HFFc6 (cell line): ENCODE results near the gene RIMKLA. TPM values are rescaled to one million over a fixed set of nuclear protein-coding genes. Genes with fewer than 3 reads are reported as not detected.

ENCODE experiments used
- DNase-seq: peaks from one replicate; pipeline ENCODE4 v3.0.0-alpha.2; 2018
- H3K27ac Mint-ChIP-seq: 2 replicates; pipeline ENCODE4 v1.8.0; 2020; ENCODE audit warnings: mild to moderate bottlenecking, mixed read lengths
- H3K27me3 Mint-ChIP-seq: 2 replicates; pipeline ENCODE4 v1.8.0; 2021; ENCODE audit warnings: mild to moderate bottlenecking, moderate library complexity, mixed read lengths; ENCODE audit not compliant: insufficient read depth
- H3K36me3 Mint-ChIP-seq: 2 replicates; pipeline ENCODE4 v1.8.0; 2021; ENCODE audit warnings: low read depth, mixed read lengths
- H3K4me1 Mint-ChIP-seq: 2 replicates; pipeline ENCODE4 v1.8.0; 2020; ENCODE audit warnings: low read depth, mixed read lengths
- H3K4me3 Mint-ChIP-seq: 2 replicates; pipeline ENCODE4 v1.8.0; 2020; ENCODE audit warnings: mild to moderate bottlenecking, moderate library complexity, mixed read lengths
- H3K9me3 Mint-ChIP-seq: 2 replicates; pipeline ENCODE4 v1.8.0; 2020; ENCODE audit warnings: mild to moderate bottlenecking, mixed read lengths
- total RNA-seq, 6 experiments: library from RNA; stranded (reverse); fragmentation: NEBNext Ultra II Directional; extraction: Animal tissue kit (Norgen Biotek cat#: 25700); gene quantifications; 2 replicates in 1 of 6; 3 replicates in 5 of 6; pipeline ENCODE4 v1.2.3, GENCODE V29; 2021
- TF ChIP-seq, protein P1 (sequence below): fragments of 200-600 bp; sonication (generic); IDR thresholded peaks from 2 replicates; pipeline ENCODE4 v1.5.0; 2021; ENCODE audit warnings: antibody characterized with exemption, mild to moderate bottlenecking

Gene RIMKLA
- total RNA-seq, 6 experiments from 2014 or later, result not detected

GRCh38 chr1:42449256-42449655 is 68.7 kb downstream of the RIMKLA start:
- Mint-ChIP-seq H3K36me3 (no peaks in the 10 kb centered on the region), H3K9me3 (no peaks in the 10 kb centered on the region), H3K4me3 (no peak overlapping the region), H3K27ac (no peak overlapping the region), H3K4me1 (no peaks in the 10 kb centered on the region), H3K27me3 (peaks cover 19% of the 10 kb centered on the region)
- no peak for DNase-seq
- TF ChIP-seq, protein P1, sequence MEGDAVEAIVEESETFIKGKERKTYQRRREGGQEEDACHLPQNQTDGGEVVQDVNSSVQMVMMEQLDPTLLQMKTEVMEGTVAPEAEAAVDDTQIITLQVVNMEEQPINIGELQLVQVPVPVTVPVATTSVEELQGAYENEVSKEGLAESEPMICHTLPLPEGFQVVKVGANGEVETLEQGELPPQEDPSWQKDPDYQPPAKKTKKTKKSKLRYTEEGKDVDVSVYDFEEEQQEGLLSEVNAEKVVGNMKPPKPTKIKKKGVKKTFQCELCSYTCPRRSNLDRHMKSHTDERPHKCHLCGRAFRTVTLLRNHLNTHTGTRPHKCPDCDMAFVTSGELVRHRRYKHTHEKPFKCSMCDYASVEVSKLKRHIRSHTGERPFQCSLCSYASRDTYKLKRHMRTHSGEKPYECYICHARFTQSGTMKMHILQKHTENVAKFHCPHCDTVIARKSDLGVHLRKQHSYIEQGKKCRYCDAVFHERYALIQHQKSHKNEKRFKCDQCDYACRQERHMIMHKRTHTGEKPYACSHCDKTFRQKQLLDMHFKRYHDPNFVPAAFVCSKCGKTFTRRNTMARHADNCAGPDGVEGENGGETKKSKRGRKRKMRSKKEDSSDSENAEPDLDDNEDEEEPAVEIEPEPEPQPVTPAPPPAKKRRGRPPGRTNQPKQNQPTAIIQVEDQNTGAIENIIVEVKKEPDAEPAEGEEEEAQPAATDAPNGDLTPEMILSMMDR, result no peak

- no peaks in the 10 kb centered on the region for H3K36me3 Mint-ChIP-seq
- H3K9me3 Mint-ChIP-seq, result no peaks in the 10 kb centered on the region
- H3K4me3 Mint-ChIP-seq, result no peak overlapping the region
- no peaks in the 10 kb centered on the region for H3K4me1 Mint-ChIP-seq
- DNase-seq, result no peak
- no peak overlapping the region for H3K27ac Mint-ChIP-seq
- TF ChIP-seq, protein P1, result no peak
- peaks cover 19% of the 10 kb centered on the region for H3K27me3 Mint-ChIP-seq
Measured at GRCh38 chr1:42450061-42450460, 69.5 kb downstream of the RIMKLA start.

GRCh38 chr1:42453386-42453785 is 72.8 kb downstream of the RIMKLA start:
- Mint-ChIP-seq H3K4me1 (peaks cover 18% of the 10 kb centered on the region), H3K4me3 (no peak overlapping the region), H3K27me3 (peaks cover 12% of the 10 kb centered on the region), H3K36me3 (peaks cover 6% of the 10 kb centered on the region), H3K9me3 (no peaks in the 10 kb centered on the region), H3K27ac (no peak overlapping the region)
- no peak for DNase-seq
- TF ChIP-seq, protein P1, result no peak

DNA sequence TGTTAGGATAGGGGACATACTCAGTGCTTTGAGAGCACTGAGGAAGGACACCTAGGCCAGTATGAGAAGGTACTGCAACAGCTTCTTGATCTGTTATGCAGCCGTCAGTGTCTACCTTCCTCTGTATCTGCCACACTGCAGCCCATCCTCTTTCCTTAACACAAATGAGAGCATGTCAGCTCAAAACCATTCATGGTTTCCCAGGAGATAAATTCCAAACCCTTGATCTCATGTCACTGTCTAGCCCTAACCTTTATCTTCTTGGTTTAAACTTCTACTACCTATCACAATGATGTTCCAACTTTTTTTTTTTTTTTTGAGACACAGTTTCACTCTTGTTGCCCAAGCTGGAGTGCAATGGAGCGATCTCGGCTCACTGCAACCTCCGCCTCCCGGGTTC is 73.8 kb downstream of the RIMKLA start:
- no peak for DNase-seq
- TF ChIP-seq, protein P1, result no peak
- Mint-ChIP-seq H3K27ac (no peak overlapping the region), H3K4me3 (no peak overlapping the region), H3K27me3 (peaks cover 9% of the 10 kb centered on the region), H3K36me3 (peaks cover 7% of the 10 kb centered on the region), H3K4me1 (peaks cover 18% of the 10 kb centered on the region), H3K9me3 (no peaks in the 10 kb centered on the region)

DNA sequence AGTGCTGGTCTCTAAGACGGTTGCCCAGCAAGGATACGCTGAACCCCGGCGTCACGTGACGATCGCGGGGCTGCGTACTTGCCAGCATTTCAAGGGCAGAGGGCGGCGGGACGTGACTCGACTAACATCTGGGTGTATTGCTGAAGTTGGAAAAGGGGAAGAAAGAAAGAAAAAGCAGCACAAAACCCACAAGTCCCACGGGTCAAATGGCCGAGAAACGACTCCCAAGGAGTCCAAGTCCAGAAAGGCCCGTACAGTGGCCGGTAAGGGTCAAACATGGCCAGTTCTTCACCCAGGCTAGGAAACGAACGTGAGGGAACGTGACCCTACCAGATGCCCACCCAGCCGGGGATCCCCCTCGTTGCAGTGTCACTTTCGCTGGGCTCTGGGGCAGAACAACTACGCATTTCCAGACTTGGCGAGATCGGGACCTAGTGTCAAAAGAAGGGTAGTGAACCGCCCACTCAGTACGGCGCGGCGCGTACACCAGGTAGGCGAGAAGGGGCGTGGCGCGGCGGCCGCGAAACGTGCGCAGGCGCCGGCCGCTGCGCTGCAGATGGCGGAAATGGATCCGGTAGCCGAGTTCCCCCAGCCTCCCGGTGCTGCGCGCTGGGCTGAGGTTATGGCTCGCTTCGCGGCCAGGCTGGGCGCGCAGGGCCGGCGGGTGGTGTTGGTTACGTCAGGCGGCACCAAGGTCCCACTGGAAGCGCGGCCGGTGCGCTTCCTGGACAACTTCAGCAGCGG is 75.6 kb downstream of the RIMKLA start, which contains the start of the genes PPCS and ZMYND12:
TSS of gene PPCS (plus strand) at position 534 of the 744 bp plus-strand sequence. CDS start at position 557, 23 bp downstream.
TSS of gene ZMYND12 (minus strand) at position 13 of the 744 bp plus-strand sequence. CDS start 25 bp downstream, outside the sequence.
- peak within 1 kb of the TSS; percentile 94 for H3K4me3 Mint-ChIP-seq
- peaks cover 18% of the 10 kb centered on the region for H3K4me1 Mint-ChIP-seq
- peak within 1 kb of the TSS; percentile 91 for H3K27ac Mint-ChIP-seq
- peaks cover 3% of the 10 kb centered on the region; the same call in 1 of the 2 replicates for H3K27me3 Mint-ChIP-seq
- no peaks in the 10 kb centered on the region for H3K9me3 Mint-ChIP-seq
- peaks cover 11% of the 10 kb centered on the region for H3K36me3 Mint-ChIP-seq
- TF ChIP-seq, protein P1, result no peak
- peak; percentile 66 for DNase-seq
